ENCODE data around the gene AP3S2.
"Not testable (repeated sequence)": the region's sequence is repeated elsewhere in the genome, so short reads cannot be mapped to it uniquely, and the experiment has no call there.

AP3S2 gene

GRCh38 chr15:89835176-89835564, 58.6 kb downstream of the AP3S2 start:
- no peak for DNase-seq (ENCODE audit: low spot score)
- FAIRE-seq = no peak

- FAIRE-seq; DNase-seq (ENCODE audit: low spot score): not testable (repeated sequence)
Observed at GRCh38 chr15:89834465-89835175, 59.2 kb downstream of the AP3S2 start.

GRCh38 chr15:89833966-89834365, 59.8 kb downstream of the AP3S2 start:
- FAIRE-seq = no peak
- DNase-seq (ENCODE audit: low spot score) = no peak

- DNase-seq (ENCODE audit: low spot score) (no peak), FAIRE-seq (no peak)
Observed at GRCh38 chr15:89830639-89831038, 63.2 kb downstream of the AP3S2 start.

GRCh38 chr15:89829616-89830440, 64.0 kb downstream of the AP3S2 start:
- DNase-seq (ENCODE audit: low spot score) (peak; percentile 42), FAIRE-seq (peak; percentile 40)

GRCh38 chr15:89829161-89829560, 64.6 kb downstream of the AP3S2 start:
- no peak for DNase-seq (ENCODE audit: low spot score)
- no peak for FAIRE-seq

GRCh38 chr15:89828281-89829145, 65.3 kb downstream of the AP3S2 start:
- DNase-seq (ENCODE audit: low spot score) = peak; percentile 85
- FAIRE-seq = peak; percentile 88

GRCh38 chr15:89827829-89828228, 66.0 kb downstream of the AP3S2 start:
- no peak for DNase-seq (ENCODE audit: low spot score)
- no peak for FAIRE-seq

GRCh38 chr15:89826671-89827655, 66.8 kb downstream of the AP3S2 start:
- DNase-seq (ENCODE audit: low spot score) (no peak), FAIRE-seq (no peak)

- DNase-seq (ENCODE audit: low spot score) (peak; percentile 27), FAIRE-seq (peak; percentile 79)
Observed at GRCh38 chr15:89825271-89825940, 68.4 kb downstream of the AP3S2 start.

- no peak for FAIRE-seq
Observed at GRCh38 chr15:89824607-89824867, 69.3 kb downstream of the AP3S2 start.

GRCh38 chr15:89823836-89824606, 69.8 kb downstream of the AP3S2 start:
- DNase-seq (ENCODE audit: low spot score) (no peak), FAIRE-seq (no peak)

More at GRCh38 chr15:89824607-89824867, 69.3 kb downstream of the AP3S2 start:
- DNase-seq (ENCODE audit: low spot score) = no peak

- peak; percentile 83 for DNase-seq (ENCODE audit: low spot score)
- peak; percentile 90 for FAIRE-seq
Observed at GRCh38 chr15:89822951-89823711, 70.7 kb downstream of the AP3S2 start.

GRCh38 chr15:89822611-89822950, 71.2 kb downstream of the AP3S2 start:
- no peak for FAIRE-seq

GRCh38 chr15:89822026-89822425, 71.8 kb downstream of the AP3S2 start:
- FAIRE-seq (peak; percentile 39), DNase-seq (ENCODE audit: low spot score) (peak; percentile 79)

More at GRCh38 chr15:89822611-89822950, 71.2 kb downstream of the AP3S2 start:
- DNase-seq (ENCODE audit: low spot score) = no peak

GRCh38 chr15:89820666-89821611, 72.9 kb downstream of the AP3S2 start:
- peak; percentile 90 for FAIRE-seq

GRCh38 chr15:89818287-89818686, 75.5 kb downstream of the AP3S2 start:
- DNase-seq (ENCODE audit: low spot score) (no peak), FAIRE-seq (no peak)

More at GRCh38 chr15:89820666-89821611, 72.9 kb downstream of the AP3S2 start:
- peak; percentile 89 for DNase-seq (ENCODE audit: low spot score)
